ENCODE measurements around the gene GTF2A1. TPM values are rescaled to one million over a fixed set of nuclear protein-coding genes. Genes with fewer than 3 reads are reported as not detected.

Gene GTF2A1
- total RNA-seq, 2 experiments from 2014 or later, result 35.1 to 69.8 TPM

GRCh38 chr14:81144824-81145603, 75.7 kb downstream of the GTF2A1 start:
- no peak overlapping the region for H3K4me2 ChIP-seq (ENCODE audit: low read length)
- ChIA-PET CTCF (ENCODE audit: unreplicated experiment) (no interaction called here), POLR2A (interaction anchor here (0.6 to 1.8 kb wide), 7 partner anchors 9 to 248 kb away, joined by 3 to 5 read pairs (median 3); no protein-coding TSS in a partner anchor)
- H3K27ac ChIP-seq (ENCODE audit: low read depth, low read length, poor library complexity, severe bottlenecking), result no peak overlapping the region
- no peaks in the 10 kb centered on the region for H3K36me3 ChIP-seq (ENCODE audit: insufficient read depth, low read length)
- H3K9me2 ChIP-seq (ENCODE audit: insufficient read depth, low read length), result no peaks in the 10 kb centered on the region
- DNase-seq (ENCODE audit: low spot score), result no peak
- no peaks in the 10 kb centered on the region for H4K20me1 ChIP-seq (ENCODE audit: insufficient read depth, low read length)
- intact Hi-C loops (cut with micrococcal nuclease; ENCODE audit: unreplicated experiment), result no loop called here
- peaks cover 16% of the 10 kb centered on the region for H3K4me1 ChIP-seq (ENCODE audit: insufficient read depth, low read length, poor library complexity, severe bottlenecking)
- H3K9me3 ChIP-seq (ENCODE audit: low read length), result no peaks in the 10 kb centered on the region
- TF ChIP-seq EZH2phosphoT487 (IDR thresholded peaks at IDR 0.05; ENCODE audit: borderline replicate concordance, low read depth, low read length) (no peak), CTCF (conservative IDR thresholded peaks at IDR 0.05; ENCODE audit: low read length) (no peak)
- BruUV-seq (replicated peaks), result no TSS peak
- H3K4me3 ChIP-seq (ENCODE audit: low read depth, low read length, poor library complexity, severe bottlenecking), result no peak overlapping the region
- no peaks in the 10 kb centered on the region for H3K79me2 ChIP-seq (ENCODE audit: insufficient read depth, low read depth, low read length)
- H2AFZ ChIP-seq (ENCODE audit: low read length), result no peak overlapping the region

- no peak for DNase-seq (ENCODE audit: low spot score)
- ChIA-PET CTCF (ENCODE audit: unreplicated experiment) (no interaction called here), POLR2A (no interaction called here)
- peaks cover 16% of the 10 kb centered on the region for H3K4me1 ChIP-seq (ENCODE audit: insufficient read depth, low read length, poor library complexity, severe bottlenecking)
- no peaks in the 10 kb centered on the region for H3K36me3 ChIP-seq (ENCODE audit: insufficient read depth, low read length)
- H3K4me2 ChIP-seq (ENCODE audit: low read length), result no peak overlapping the region
- BruUV-seq (replicated peaks), result no TSS peak
- no peak overlapping the region for H2AFZ ChIP-seq (ENCODE audit: low read length)
- intact Hi-C loops (cut with micrococcal nuclease; ENCODE audit: unreplicated experiment), result no loop called here
- H3K27ac ChIP-seq (ENCODE audit: low read depth, low read length, poor library complexity, severe bottlenecking), result no peak overlapping the region
- H3K9me2 ChIP-seq (ENCODE audit: insufficient read depth, low read length), result no peaks in the 10 kb centered on the region
- no peaks in the 10 kb centered on the region for H3K9me3 ChIP-seq (ENCODE audit: low read length)
- no peaks in the 10 kb centered on the region for H3K79me2 ChIP-seq (ENCODE audit: insufficient read depth, low read depth, low read length)
- TF ChIP-seq CTCF (conservative IDR thresholded peaks at IDR 0.05; ENCODE audit: low read length) (no peak), EZH2phosphoT487 (IDR thresholded peaks at IDR 0.05; ENCODE audit: borderline replicate concordance, low read depth, low read length) (no peak)
- H4K20me1 ChIP-seq (ENCODE audit: insufficient read depth, low read length), result no peaks in the 10 kb centered on the region
- H3K4me3 ChIP-seq (ENCODE audit: low read depth, low read length, poor library complexity, severe bottlenecking), result no peak overlapping the region
These were observed 77.0 kb downstream of the GTF2A1 start for GRCh38 chr14:81143793-81144192.

GRCh38 chr14:81141426-81141825, 79.3 kb downstream of the GTF2A1 start:
- Histone ChIP-seq H3K4me1 (ENCODE audit: insufficient read depth, low read length, poor library complexity, severe bottlenecking) (peaks cover under 1% of the 10 kb centered on the region), H3K4me3 (ENCODE audit: low read depth, low read length, poor library complexity, severe bottlenecking) (no peak overlapping the region), H3K36me3 (ENCODE audit: insufficient read depth, low read length) (no peaks in the 10 kb centered on the region), H3K4me2 (ENCODE audit: low read length) (no peak overlapping the region), H4K20me1 (ENCODE audit: insufficient read depth, low read length) (no peaks in the 10 kb centered on the region), H3K79me2 (ENCODE audit: insufficient read depth, low read depth, low read length) (no peaks in the 10 kb centered on the region), H3K9me3 (ENCODE audit: low read length) (no peaks in the 10 kb centered on the region), H2AFZ (ENCODE audit: low read length) (no peak overlapping the region), H3K9me2 (ENCODE audit: insufficient read depth, low read length) (no peaks in the 10 kb centered on the region), H3K27ac (ENCODE audit: low read depth, low read length, poor library complexity, severe bottlenecking) (no peak overlapping the region)
- no peak for TF ChIP-seq CTCF (conservative IDR thresholded peaks at IDR 0.05; ENCODE audit: low read length)
- no peak for TF ChIP-seq EZH2phosphoT487 (IDR thresholded peaks at IDR 0.05; ENCODE audit: borderline replicate concordance, low read depth, low read length)
- POLR2A ChIA-PET, result no interaction called here
- no TSS peak for BruUV-seq (replicated peaks)
- intact Hi-C loops (cut with micrococcal nuclease; ENCODE audit: unreplicated experiment), result no loop called here
- DNase-seq (ENCODE audit: low spot score), result no peak
- CTCF ChIA-PET (ENCODE audit: unreplicated experiment), result interaction anchor here (0.5 kb wide), 1 partner anchor 94 kb away, joined by 3 read pairs; no protein-coding TSS in a partner anchor
